Stomach (tissue), 9 donors: ENCODE results near the gene ZFP36L2. TPM values are rescaled to one million over a fixed set of nuclear protein-coding genes. Genes with fewer than 3 reads are reported as not detected.

ENCODE experiments used
- DNase-seq, 2 donors: peaks; one replicate each; pipeline versions ENCODE4 v3.0.0 to v3.0.0-alpha.2; 2013 to 2019
- H3K27ac ChIP-seq, 5 donors: fragments of 200-600 bp in 4 of 5; sonication (generic) in 4 of 5; one replicate each; pipeline ENCODE4 v1.5.1; 2013 to 2019; ENCODE audit warnings: mild to moderate bottlenecking in 1 of 5, moderate library complexity in 1 of 5
- H3K27me3 ChIP-seq, 3 donors: fragments of 200-600 bp; sonication (generic); one replicate each; pipeline ENCODE4 v1.5.1; 2017 to 2019; ENCODE audit warnings: mixed run types in 1 of 3
- H3K36me3 ChIP-seq, 4 donors: fragments of 200-600 bp; sonication (generic); 1 replicate in 3 of 4; 2 replicates in 1 of 4; pipeline ENCODE4 v1.5.1; 2016 to 2019
- H3K4me1 ChIP-seq, 4 donors: fragments of 200-600 bp; sonication (generic); one replicate each; pipeline ENCODE4 v1.5.1; 2016 to 2019
- H3K4me3 ChIP-seq, 4 donors: fragments of 200-600 bp; sonication (generic) in 3 of 4; one replicate each; pipeline ENCODE4 v1.5.1; 2016 to 2019; ENCODE audit warnings: mild to moderate bottlenecking in 1 of 4
- H3K9me3 ChIP-seq, 4 donors: fragments of 200-600 bp; sonication (generic); one replicate each; pipeline ENCODE4 v1.5.1; 2016 to 2019
- CTCF ChIP-seq, 7 experiments: fragments of 450-650 bp in 4 of 7; fragments of 200-600 bp in 3 of 7; sonication (generic) in 3 of 7; IDR thresholded peaks; one replicate each; pipeline ENCODE4 v1.5.1; 2016 to 2019; ENCODE audit warnings: antibody characterized with exemption in 7 of 7, control low read depth in 2 of 7, mild to moderate bottlenecking in 1 of 7
- EP300 ChIP-seq: sonication (generic); formaldehyde crosslinking; IDR thresholded peaks from one replicate; pipeline ENCODE4 v1.6.1; 2017; ENCODE audit warnings: antibody characterized with exemption
- POLR2A ChIP-seq, 4 donors: fragments of 450-650 bp; IDR thresholded peaks; one replicate each; pipeline ENCODE4 v1.6.1; 2016; ENCODE audit warnings: antibody characterized with exemption in 4 of 4, control low read depth in 2 of 4, mild to moderate bottlenecking in 1 of 4, moderate library complexity in 1 of 4
- POLR2AphosphoS5 ChIP-seq, 3 donors: sonication (generic); formaldehyde crosslinking; IDR thresholded peaks; one replicate each; pipeline ENCODE4 v1.6.1; 2016; ENCODE audit warnings: antibody characterized with exemption in 3 of 3
- WGBS, 5 donors: extraction: QIAGEN DNeasy Blood & Tissue Kit in 3 of 5; methylation state at CpG; one replicate each; pipeline versions ENCODE4 v1.1.5 to v1.1.7; 2013 to 2018; 5-methylcytosine and 5-hydroxymethylcytosine counted together
- intact Hi-C: fragments of 100-400 bp; cut with DNase I; formaldehyde crosslinking; loops from one replicate; pipeline ENCODE4 v1.15.1; 2023; ENCODE audit warnings: low total_unique reads
- polyA plus RNA-seq, 3 donors: library from polyadenylated mRNA; stranded (reverse); fragments of 200-250 nt; gene quantifications; one replicate each; pipeline ENCODE4 v1.2.3, GENCODE V29; 2013
- total RNA-seq, 5 donors: library from RNA; depleted of rRNA; stranded (reverse); fragments of >200 nt; gene quantifications; one replicate each; pipeline versions ENCODE4 v1.1.0 to v1.2.3, GENCODE V29; 2014 to 2016
- donor health status: healthy with polysubstance abuse.
- donor health status: Bipolar disorder and iron deficiency.
- donor health status: healthy.

Gene ZFP36L2
- total and polyA plus RNA-seq, 8 donors: 43.7 to 189 (median 74.1) TPM

- no peak for TF ChIP-seq POLR2A (IDR thresholded peaks at IDR 0.05)
- peak in 1 of 3 donors; percentile 4 for TF ChIP-seq POLR2AphosphoS5 (IDR thresholded peaks at IDR 0.05)
- TF ChIP-seq EP300: no peak
- no peak for TF ChIP-seq CTCF (IDR thresholded peaks at IDR 0.05)
- Histone ChIP-seq H3K27ac (peak overlapping the region; percentile 24 to 84 (median 74)), H3K9me3 (no peaks in the 10 kb centered on the region), H3K4me1 (peaks cover 0 to 25% (median 8%) of the 10 kb centered on the region in 4 donors), H3K4me3 (no peak overlapping the region), H3K36me3 (no peaks in the 10 kb centered on the region), H3K27me3 (no peaks in the 10 kb centered on the region)
- DNase-seq: peak in 1 of 2 donors; percentile 91
- intact Hi-C loops: no loop called here
- WGBS, 5 donors: 58 to 83% (median 78%) methylated on average over 4 to 5 of the region's 5 CpGs
These were observed 24.8 kb upstream of the ZFP36L2 start for GRCh38 chr2:43251171-43251731.

- no peak overlapping the region for H3K4me3 ChIP-seq
These were observed 23.6 kb upstream of the ZFP36L2 start for GRCh38 chr2:43250015-43250414.

GRCh38 chr2:43248621-43249020, 22.2 kb upstream of the ZFP36L2 start:
- WGBS, 5 donors: 94 to 98% (median 96%) methylated on average over 7 of the region's 7 CpGs
- no peak for TF ChIP-seq POLR2AphosphoS5 (IDR thresholded peaks at IDR 0.05)
- no peak for TF ChIP-seq POLR2A (IDR thresholded peaks at IDR 0.05)
- TF ChIP-seq EP300: no peak
- no peak for TF ChIP-seq CTCF (IDR thresholded peaks at IDR 0.05)

More at GRCh38 chr2:43250015-43250414, 23.6 kb upstream of the ZFP36L2 start:
- TF ChIP-seq CTCF (IDR thresholded peaks at IDR 0.05) (no peak), EP300 (no peak), POLR2AphosphoS5 (IDR thresholded peaks at IDR 0.05) (no peak), POLR2A (IDR thresholded peaks at IDR 0.05) (no peak)
- Histone ChIP-seq H3K27ac (peak overlapping the region in 2 of 5 donors; percentile 62 to 84), H3K27me3 (no peaks in the 10 kb centered on the region), H3K36me3 (no peaks in the 10 kb centered on the region), H3K9me3 (no peaks in the 10 kb centered on the region), H3K4me1 (peaks cover 0 to 13% (median 4%) of the 10 kb centered on the region in 4 donors)
- no peak for DNase-seq
- intact Hi-C loops: no loop called here
- WGBS, 5 donors: 85 to 99% (median 92%) methylated on average over 2 of the region's 2 CpGs

GRCh38 chr2:43246641-43247040, 20.2 kb upstream of the ZFP36L2 start:
- DNase-seq: no peak
- Histone ChIP-seq H3K27ac (no peak overlapping the region), H3K9me3 (no peaks in the 10 kb centered on the region), H3K4me1 (peaks cover 0 to 9% (median 4%) of the 10 kb centered on the region in 4 donors), H3K27me3 (no peaks in the 10 kb centered on the region), H3K4me3 (no peak overlapping the region), H3K36me3 (peaks cover 0 to 7% (median 0%) of the 10 kb centered on the region in 4 donors)
- no peak for TF ChIP-seq EP300
- no peak for TF ChIP-seq CTCF (IDR thresholded peaks at IDR 0.05)
- TF ChIP-seq POLR2A (IDR thresholded peaks at IDR 0.05): no peak
- no peak for TF ChIP-seq POLR2AphosphoS5 (IDR thresholded peaks at IDR 0.05)
- intact Hi-C loops: no loop called here
- WGBS, 5 donors: 84 to 97% (median 95%) methylated on average over 3 of the region's 3 CpGs

More at GRCh38 chr2:43248621-43249020, 22.2 kb upstream of the ZFP36L2 start:
- no peak for DNase-seq
- peaks cover 0 to 10% (median 4%) of the 10 kb centered on the region in 4 donors for H3K4me1 ChIP-seq
- H3K9me3 ChIP-seq: no peaks in the 10 kb centered on the region
- intact Hi-C loops: no loop called here
- no peak overlapping the region for H3K4me3 ChIP-seq
- H3K27ac ChIP-seq: no peak overlapping the region
- H3K27me3 ChIP-seq: no peaks in the 10 kb centered on the region
- H3K36me3 ChIP-seq: peaks cover 0 to 7% (median 0%) of the 10 kb centered on the region in 4 donors
